ENCODE data around the gene APEH.

The APEH gene

GRCh38 chr3:49642708-49643145 is 31.4 kb upstream of the APEH start:
- H3K9me3 ChIP-seq: no peaks in the 10 kb centered on the region
- no peak for TF ChIP-seq CTCF (IDR thresholded peaks at IDR 0.05)
- H3K4me1 ChIP-seq (ENCODE audit: control insufficient read depth in 1 of 2, insufficient read depth in 1 of 2, low read depth in 1 of 2, low read length in 1 of 2): no peaks in the 10 kb centered on the region
- peaks cover 3% of the 10 kb centered on the region for H3K27me3 ChIP-seq
- H3K36me3 ChIP-seq: no peaks in the 10 kb centered on the region
- no peak overlapping the region for H3K4me3 ChIP-seq (ENCODE audit: low read depth in 1 of 2, low read length in 1 of 2)
- H3K27ac ChIP-seq: no peak overlapping the region

GRCh38 chr3:49644684-49645083 is 29.5 kb upstream of the APEH start:
- peaks cover 3% of the 10 kb centered on the region for H3K27me3 ChIP-seq
- H3K27ac ChIP-seq: no peak overlapping the region
- H3K9me3 ChIP-seq: no peaks in the 10 kb centered on the region
- no peak overlapping the region for H3K4me3 ChIP-seq (ENCODE audit: low read depth in 1 of 2, low read length in 1 of 2)
- H3K36me3 ChIP-seq: no peaks in the 10 kb centered on the region
- TF ChIP-seq CTCF (IDR thresholded peaks at IDR 0.05): no peak
- H3K4me1 ChIP-seq (ENCODE audit: control insufficient read depth in 1 of 2, insufficient read depth in 1 of 2, low read depth in 1 of 2, low read length in 1 of 2): no peaks in the 10 kb centered on the region

- no peak overlapping the region for H3K4me3 ChIP-seq (ENCODE audit: low read depth in 1 of 2, low read length in 1 of 2)
- no peak for TF ChIP-seq CTCF (IDR thresholded peaks at IDR 0.05)
- no peak overlapping the region for H3K27ac ChIP-seq
- H3K9me3 ChIP-seq: no peaks in the 10 kb centered on the region
- no peaks in the 10 kb centered on the region for H3K36me3 ChIP-seq
- peaks cover under 1% of the 10 kb centered on the region for H3K27me3 ChIP-seq
- H3K4me1 ChIP-seq (ENCODE audit: control insufficient read depth in 1 of 2, insufficient read depth in 1 of 2, low read depth in 1 of 2, low read length in 1 of 2): no peaks in the 10 kb centered on the region
These were observed 27.9 kb upstream of the APEH start for GRCh38 chr3:49646236-49646635.

GRCh38 chr3:49647741-49648140 is 26.4 kb upstream of the APEH start:
- no peak overlapping the region for H3K27ac ChIP-seq
- no peaks in the 10 kb centered on the region for H3K27me3 ChIP-seq
- no peak for TF ChIP-seq CTCF (IDR thresholded peaks at IDR 0.05)
- no peaks in the 10 kb centered on the region for H3K36me3 ChIP-seq
- H3K4me1 ChIP-seq (ENCODE audit: control insufficient read depth in 1 of 2, insufficient read depth in 1 of 2, low read depth in 1 of 2, low read length in 1 of 2): no peaks in the 10 kb centered on the region
- no peaks in the 10 kb centered on the region for H3K9me3 ChIP-seq
- no peak overlapping the region for H3K4me3 ChIP-seq (ENCODE audit: low read depth in 1 of 2, low read length in 1 of 2)

GRCh38 chr3:49648354-49649019 is 25.7 kb upstream of the APEH start:
- no peak for TF ChIP-seq CTCF (IDR thresholded peaks at IDR 0.05)
- no peak overlapping the region for H3K4me3 ChIP-seq (ENCODE audit: low read depth in 1 of 2, low read length in 1 of 2)
- no peaks in the 10 kb centered on the region for H3K36me3 ChIP-seq

More at GRCh38 chr3:49648354-49649019, 25.7 kb upstream of the APEH start:
- no peaks in the 10 kb centered on the region for H3K9me3 ChIP-seq
- H3K27ac ChIP-seq: no peak overlapping the region
- H3K4me1 ChIP-seq (ENCODE audit: control insufficient read depth in 1 of 2, insufficient read depth in 1 of 2, low read depth in 1 of 2, low read length in 1 of 2): no peaks in the 10 kb centered on the region
- H3K27me3 ChIP-seq: no peaks in the 10 kb centered on the region
